PC-9 (cell line): ENCODE measurements around the gene OTOL1.

Source experiments
- CTCF ChIP-seq: fragments of 200-600 bp; sonication (generic); conservative IDR thresholded peaks from 2 replicates; pipeline ENCODE4 v1.6.1; 2017; ENCODE audit warnings: mixed run types, antibody characterized with exemption, mild to moderate bottlenecking, moderate library complexity
- EZH2 ChIP-seq: fragments of 200-600 bp; sonication (generic); IDR thresholded peaks from 2 replicates; pipeline ENCODE4 v1.8.0; 2017; ENCODE audit warnings: antibody characterized with exemption, low read depth

- no peak for TF ChIP-seq CTCF
- no peak for TF ChIP-seq EZH2
These were observed 44.0 kb downstream of the OTOL1 start for GRCh38 chr3:161540594-161540993.
